SW480 (cell line): ENCODE results near the gene DAB2.
A peak's percentile ranks its signal among the peaks of the same experiment; 100 is the strongest.

Source experiments
- DNase-seq: peaks from one replicate; pipeline ENCODE4 v3.0.0-alpha.2; 2016; ENCODE audit warnings: low spot score

Gene DAB2

GRCh38 chr5:39381376-39381775, 43.4 kb downstream of the DAB2 start:
- no peak for DNase-seq

DNA sequence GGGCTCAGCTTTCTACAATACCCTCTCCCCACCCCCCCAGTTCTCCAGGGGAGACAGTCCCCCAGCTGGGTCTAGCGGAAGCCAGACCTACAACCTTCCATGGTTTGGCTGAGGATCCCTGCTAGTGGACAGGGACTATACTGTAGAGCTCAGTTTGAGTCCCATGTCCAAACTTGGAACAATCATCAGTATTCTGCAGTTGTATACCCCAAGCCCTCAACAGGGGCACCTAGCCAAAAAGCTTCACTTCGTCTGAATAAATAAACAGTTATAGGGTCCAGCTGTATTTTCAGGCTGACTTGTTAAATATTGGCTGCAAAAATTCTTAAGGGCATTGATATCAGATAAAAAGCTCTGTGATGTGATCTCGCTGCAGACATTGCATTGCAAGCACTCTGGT, 45.1 kb downstream of the DAB2 start:
- DNase-seq, result no peak

- DNase-seq, result no peak
These were observed 47.2 kb downstream of the DAB2 start for GRCh38 chr5:39377613-39378012.

- DNase-seq, result peak; percentile 47
These were observed 48.5 kb downstream of the DAB2 start for GRCh38 chr5:39376293-39376714.

DNA sequence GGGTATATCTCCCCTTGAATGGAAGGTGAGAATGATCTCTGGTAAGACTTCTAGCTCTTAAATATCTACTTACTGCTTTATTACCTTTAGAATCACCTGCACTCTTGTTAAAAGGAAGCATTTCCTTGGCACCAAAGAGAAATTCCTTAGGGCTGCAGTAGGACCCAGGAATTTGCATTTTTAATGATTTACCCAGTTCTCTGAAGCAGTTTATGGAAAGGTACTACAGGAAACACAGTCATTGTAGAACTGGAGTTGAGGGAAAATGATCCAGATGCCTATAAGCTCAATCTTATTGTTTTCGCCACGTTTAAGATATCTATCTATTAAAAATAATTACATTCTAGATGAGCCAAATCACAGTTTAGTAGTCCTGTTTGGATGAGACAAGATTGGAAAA, 51.0 kb downstream of the DAB2 start:
- no peak for DNase-seq

GRCh38 chr5:39371367-39371635, 53.5 kb downstream of the DAB2 start:
- DNase-seq, result no peak

GRCh38 chr5:39370555-39371366, 54.0 kb downstream of the DAB2 start:
- no peak for DNase-seq

GRCh38 chr5:39369123-39369815, 55.5 kb downstream of the DAB2 start:
- no peak for DNase-seq

DNA sequence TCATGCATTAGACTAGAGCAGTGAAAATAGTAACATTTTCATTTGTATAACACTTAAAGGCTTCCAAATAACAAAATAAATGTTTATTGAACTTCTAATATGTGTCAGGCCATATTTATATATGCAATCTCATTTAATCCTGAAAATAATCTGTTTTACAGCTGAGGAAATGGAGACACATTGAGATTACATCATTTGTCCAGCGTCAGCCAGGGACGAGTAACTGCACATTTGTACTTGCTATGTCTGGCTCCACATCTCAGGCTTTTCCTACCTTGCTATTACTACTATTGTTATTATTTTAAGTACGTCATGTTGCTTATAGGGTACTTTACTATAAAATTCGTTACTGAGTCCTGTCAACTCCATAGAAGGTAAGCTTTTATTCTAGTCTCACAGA, 56.7 kb downstream of the DAB2 start:
- no peak for DNase-seq

DNA sequence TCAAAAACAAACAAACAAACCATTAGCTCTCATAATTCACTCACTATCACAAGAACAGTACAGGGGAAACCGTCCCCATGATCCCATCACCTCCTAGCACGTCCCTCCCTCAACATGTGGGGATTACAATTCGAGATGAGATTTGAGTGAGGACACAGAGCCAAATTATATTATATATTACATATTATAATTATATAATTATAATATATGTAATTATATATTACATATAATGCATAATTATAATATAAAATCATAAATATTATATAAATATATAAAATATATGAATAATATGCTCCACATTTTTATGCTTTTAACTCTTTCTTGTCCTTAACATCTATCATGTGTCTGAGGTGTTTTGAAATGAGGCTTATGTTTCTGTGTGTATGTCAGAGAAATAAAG, 57.1 kb downstream of the DAB2 start:
- no peak for DNase-seq

GRCh38 chr5:39364367-39364766, 60.4 kb downstream of the DAB2 start, which contains the start of gene C9:
Gene C9 (minus strand): TSS chr5:39364495. CDS start chr5:39364464, 31 bp downstream.
- DNase-seq, result no peak

DNA sequence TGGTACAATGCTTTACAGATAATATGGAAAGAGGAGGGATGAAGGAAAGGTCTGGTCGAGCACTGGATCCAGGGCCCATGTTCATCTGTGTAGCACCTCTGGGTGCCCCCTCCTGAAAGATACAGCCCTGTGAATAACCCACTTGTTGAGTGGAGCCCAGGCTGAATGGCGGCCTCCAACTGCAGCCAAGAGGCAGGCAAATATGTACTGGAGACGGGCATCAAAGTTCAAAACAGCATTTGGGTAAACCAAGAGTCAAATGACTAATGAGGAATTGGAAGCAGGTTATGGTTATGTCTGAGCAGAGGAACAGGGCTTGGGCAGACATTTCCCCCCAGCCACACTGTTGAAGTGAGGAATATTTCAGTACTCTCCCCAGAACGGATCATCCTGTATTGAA, 61.6 kb downstream of the DAB2 start:
- DNase-seq, result no peak

DNA sequence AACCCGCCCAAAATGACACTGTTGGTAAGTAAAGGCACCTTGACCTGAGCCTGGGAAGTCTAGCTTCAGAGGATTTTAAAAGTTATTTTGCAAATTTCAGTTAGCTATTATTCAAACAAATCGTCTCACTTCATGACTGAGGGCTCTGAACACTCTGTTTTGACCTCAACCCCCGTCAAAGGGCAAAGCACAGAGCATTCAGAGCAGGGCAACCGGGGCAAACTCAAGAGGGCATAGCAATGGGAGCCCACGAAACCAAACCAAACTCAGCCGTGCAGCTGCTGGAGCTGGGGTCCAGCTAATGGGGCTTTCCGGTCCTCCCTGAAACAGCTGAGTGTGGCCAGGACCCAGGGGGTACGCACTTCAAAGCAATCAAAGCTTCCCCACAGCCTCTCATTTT, 62.1 kb downstream of the DAB2 start:
- DNase-seq, result no peak

- DNase-seq, result no peak
These were observed 63.5 kb downstream of the DAB2 start for GRCh38 chr5:39361306-39361705.

GRCh38 chr5:39360471-39361111, 64.2 kb downstream of the DAB2 start:
- DNase-seq, result no peak

DNA sequence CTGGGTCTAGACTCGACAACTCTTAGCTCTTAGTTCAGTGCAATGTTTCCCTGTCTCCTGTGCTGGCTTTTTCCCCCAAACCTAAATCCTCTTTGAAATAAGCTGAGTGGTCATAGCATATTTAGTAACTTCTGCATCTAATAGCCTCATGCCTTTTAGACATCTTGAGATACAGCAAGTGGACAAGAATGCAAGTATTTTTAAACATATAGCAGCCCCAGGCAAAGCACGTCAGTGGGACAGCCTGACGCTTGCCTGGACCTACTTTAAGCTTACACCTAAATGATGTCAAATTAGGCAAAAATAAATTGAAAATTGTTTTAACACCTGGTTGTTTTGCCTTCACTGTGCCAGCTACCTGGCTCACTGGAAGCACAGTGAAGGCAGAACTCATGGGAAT, 68.5 kb downstream of the DAB2 start:
- DNase-seq, result no peak

- peak; percentile 1 for DNase-seq
These were observed 69.5 kb downstream of the DAB2 start for GRCh38 chr5:39355324-39355723.

GRCh38 chr5:39353717-39354399, 70.9 kb downstream of the DAB2 start:
- no peak for DNase-seq

GRCh38 chr5:39352951-39353350, 71.8 kb downstream of the DAB2 start:
- DNase-seq, result no peak

DNA sequence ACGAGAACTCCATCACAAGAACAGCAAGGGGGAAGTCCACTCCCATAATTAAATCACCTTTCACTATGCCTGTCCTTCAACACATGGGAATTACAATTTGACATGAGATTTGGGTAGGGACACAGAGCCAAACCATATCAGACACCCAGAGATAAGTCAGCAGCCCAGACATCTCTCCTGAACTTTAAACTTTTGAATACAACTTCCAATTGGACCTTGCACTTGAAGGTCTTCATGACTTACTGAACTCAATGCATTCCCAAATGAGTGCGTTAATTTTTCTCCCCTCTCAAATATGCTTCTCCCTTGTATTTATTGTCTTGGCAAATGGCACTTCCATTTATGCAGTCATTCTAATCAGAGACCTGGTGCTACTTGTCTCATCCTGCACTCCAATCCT, 72.6 kb downstream of the DAB2 start:
- no peak for DNase-seq

GRCh38 chr5:39349484-39349883, 75.3 kb downstream of the DAB2 start:
- DNase-seq, result no peak

GRCh38 chr5:39342460-39342859, 82.3 kb downstream of the DAB2 start:
- DNase-seq, result no peak

- DNase-seq, result no peak
These were observed 82.9 kb downstream of the DAB2 start for GRCh38 chr5:39341896-39342295.
